ENCODE data around the gene USP31. TPM values are rescaled to one million over a fixed set of nuclear protein-coding genes. Genes with fewer than 3 reads are reported as not detected.

Gene USP31
- total RNA-seq, 1 donor from 2014 or later: 21.8 TPM

DNA sequence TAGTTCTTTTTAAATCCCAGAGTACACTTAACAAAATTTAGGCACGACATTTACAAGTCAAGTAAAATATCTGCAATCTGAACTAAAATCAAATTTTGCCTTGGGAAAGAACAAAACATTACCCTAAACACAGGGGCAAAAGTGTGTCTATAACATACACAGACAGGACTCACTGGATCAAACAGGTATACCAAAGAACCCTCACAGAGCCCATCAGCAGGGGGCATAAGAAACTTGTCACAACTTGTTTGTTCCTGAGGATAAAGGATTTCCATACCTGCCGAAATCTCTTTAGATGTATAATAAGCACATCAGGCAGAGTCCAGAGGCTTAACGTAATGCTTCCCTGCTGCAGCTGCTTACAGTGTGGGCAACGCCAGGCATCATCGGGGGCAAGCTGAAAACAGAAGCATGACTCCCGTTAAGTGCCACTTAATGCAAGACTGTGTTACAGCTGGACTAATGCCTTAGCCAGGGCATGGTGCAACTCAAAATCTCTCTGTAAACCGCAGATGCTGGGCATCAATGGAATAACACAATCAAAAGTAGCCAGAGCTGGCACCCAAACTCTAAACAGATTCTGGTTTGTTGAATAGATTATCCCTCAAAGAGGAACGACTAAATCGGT lies 67.0 kb downstream of the USP31 start:
- Mint-ChIP-seq H3K27ac (ENCODE audit: unreplicated experiment) (no peak overlapping the region), H3K4me3 (ENCODE audit: unreplicated experiment) (no peak overlapping the region), H3K36me3 (ENCODE audit: unreplicated experiment) (no peaks in the 10 kb centered on the region), H3K4me1 (ENCODE audit: low read depth, unreplicated experiment) (peaks cover 4% of the 10 kb centered on the region), H3K27me3 (ENCODE audit: unreplicated experiment) (peaks cover 2% of the 10 kb centered on the region), H3K9me3 (ENCODE audit: unreplicated experiment) (peaks cover 1% of the 10 kb centered on the region)
- TF ChIP-seq, protein P1, sequence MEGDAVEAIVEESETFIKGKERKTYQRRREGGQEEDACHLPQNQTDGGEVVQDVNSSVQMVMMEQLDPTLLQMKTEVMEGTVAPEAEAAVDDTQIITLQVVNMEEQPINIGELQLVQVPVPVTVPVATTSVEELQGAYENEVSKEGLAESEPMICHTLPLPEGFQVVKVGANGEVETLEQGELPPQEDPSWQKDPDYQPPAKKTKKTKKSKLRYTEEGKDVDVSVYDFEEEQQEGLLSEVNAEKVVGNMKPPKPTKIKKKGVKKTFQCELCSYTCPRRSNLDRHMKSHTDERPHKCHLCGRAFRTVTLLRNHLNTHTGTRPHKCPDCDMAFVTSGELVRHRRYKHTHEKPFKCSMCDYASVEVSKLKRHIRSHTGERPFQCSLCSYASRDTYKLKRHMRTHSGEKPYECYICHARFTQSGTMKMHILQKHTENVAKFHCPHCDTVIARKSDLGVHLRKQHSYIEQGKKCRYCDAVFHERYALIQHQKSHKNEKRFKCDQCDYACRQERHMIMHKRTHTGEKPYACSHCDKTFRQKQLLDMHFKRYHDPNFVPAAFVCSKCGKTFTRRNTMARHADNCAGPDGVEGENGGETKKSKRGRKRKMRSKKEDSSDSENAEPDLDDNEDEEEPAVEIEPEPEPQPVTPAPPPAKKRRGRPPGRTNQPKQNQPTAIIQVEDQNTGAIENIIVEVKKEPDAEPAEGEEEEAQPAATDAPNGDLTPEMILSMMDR (IDR thresholded peaks at IDR 0.05; ENCODE audit: partially characterized antibody, unreplicated experiment): no peak
- DNase-seq: no peak

DNA sequence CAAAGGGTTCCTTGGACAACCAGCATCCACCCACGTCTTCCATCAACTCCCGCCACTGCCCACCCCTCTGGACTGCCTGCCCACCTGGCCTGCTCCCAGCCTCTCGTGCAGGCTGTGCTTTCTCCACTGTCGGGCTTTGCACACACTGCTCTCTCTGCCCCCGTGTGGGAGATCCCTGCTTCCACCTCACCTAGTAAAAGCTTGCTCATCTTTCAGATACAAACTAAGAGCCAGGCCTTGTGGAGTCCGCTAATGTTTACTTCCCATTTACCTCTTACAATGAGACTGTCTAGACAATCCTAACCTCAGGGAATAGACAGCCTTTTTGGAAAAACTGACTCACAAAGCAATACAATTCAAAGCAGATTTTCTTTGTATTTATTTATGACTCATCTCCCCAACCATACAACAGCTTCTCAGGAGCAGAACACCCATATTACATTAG lies 67.6 kb downstream of the USP31 start:
- H3K36me3 Mint-ChIP-seq (ENCODE audit: unreplicated experiment): no peaks in the 10 kb centered on the region
- H3K4me3 Mint-ChIP-seq (ENCODE audit: unreplicated experiment): no peak overlapping the region
- no peak overlapping the region for H3K27ac Mint-ChIP-seq (ENCODE audit: unreplicated experiment)

DNA sequence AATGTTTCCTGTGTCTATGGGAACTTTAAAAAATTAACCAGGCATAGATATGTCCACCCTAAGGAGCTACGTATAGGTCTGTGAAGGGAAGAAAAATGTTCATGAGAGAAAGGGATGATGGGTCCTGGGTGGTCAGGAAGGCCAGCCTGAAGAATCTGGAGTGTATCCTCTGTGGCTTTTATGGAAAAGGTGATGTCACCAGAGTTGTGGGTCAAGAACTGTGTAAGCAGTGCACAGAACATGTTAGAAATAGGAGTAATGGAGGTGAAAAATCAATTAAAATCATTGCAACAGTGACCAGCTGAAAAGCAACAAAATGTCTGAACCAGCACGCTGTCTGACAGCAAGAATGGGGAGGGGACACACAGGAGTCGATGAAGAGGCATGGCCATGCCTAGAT lies 68.5 kb downstream of the USP31 start:
- no peak overlapping the region for H3K27ac Mint-ChIP-seq (ENCODE audit: unreplicated experiment)
- H3K4me3 Mint-ChIP-seq (ENCODE audit: unreplicated experiment): no peak overlapping the region
- TF ChIP-seq, protein P1 (IDR thresholded peaks at IDR 0.05; ENCODE audit: partially characterized antibody, unreplicated experiment): no peak
- no peaks in the 10 kb centered on the region for H3K36me3 Mint-ChIP-seq (ENCODE audit: unreplicated experiment)
- peaks cover 2% of the 10 kb centered on the region for H3K27me3 Mint-ChIP-seq (ENCODE audit: unreplicated experiment)
- H3K4me1 Mint-ChIP-seq (ENCODE audit: low read depth, unreplicated experiment): peaks cover 4% of the 10 kb centered on the region
- DNase-seq: no peak
- H3K9me3 Mint-ChIP-seq (ENCODE audit: unreplicated experiment): peaks cover 1% of the 10 kb centered on the region

More for the DNA sequence above, 67.6 kb downstream of the USP31 start:
- H3K9me3 Mint-ChIP-seq (ENCODE audit: unreplicated experiment): peaks cover 1% of the 10 kb centered on the region
- H3K4me1 Mint-ChIP-seq (ENCODE audit: low read depth, unreplicated experiment): peaks cover 4% of the 10 kb centered on the region
- TF ChIP-seq, protein P1 (IDR thresholded peaks at IDR 0.05; ENCODE audit: partially characterized antibody, unreplicated experiment): no peak
- DNase-seq: no peak
- peaks cover 2% of the 10 kb centered on the region for H3K27me3 Mint-ChIP-seq (ENCODE audit: unreplicated experiment)

DNA sequence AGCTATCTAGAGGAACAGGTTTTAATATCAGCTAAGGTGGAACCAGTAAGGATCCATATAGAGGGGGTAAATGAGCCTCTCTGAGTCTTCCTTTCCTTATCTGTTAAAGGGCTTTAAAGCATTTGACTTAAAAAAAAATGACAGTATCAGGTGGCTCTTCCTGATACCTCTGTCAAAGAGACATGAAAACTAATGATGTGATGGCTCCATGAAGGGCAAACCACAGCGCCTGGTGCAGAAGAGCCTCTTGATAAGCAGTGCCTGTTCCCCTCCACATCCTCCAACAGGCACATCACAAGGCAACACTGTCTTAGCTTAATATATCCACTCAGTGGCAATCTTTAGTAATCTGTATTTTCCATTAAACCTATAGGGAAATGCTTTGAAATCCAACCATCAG lies 68.9 kb downstream of the USP31 start:
- Mint-ChIP-seq H3K27me3 (ENCODE audit: unreplicated experiment) (peaks cover 2% of the 10 kb centered on the region), H3K9me3 (ENCODE audit: unreplicated experiment) (peaks cover 1% of the 10 kb centered on the region), H3K27ac (ENCODE audit: unreplicated experiment) (no peak overlapping the region), H3K4me1 (ENCODE audit: low read depth, unreplicated experiment) (peaks cover 4% of the 10 kb centered on the region), H3K4me3 (ENCODE audit: unreplicated experiment) (no peak overlapping the region), H3K36me3 (ENCODE audit: unreplicated experiment) (no peaks in the 10 kb centered on the region)
- no peak for DNase-seq
- TF ChIP-seq, protein P1 (IDR thresholded peaks at IDR 0.05; ENCODE audit: partially characterized antibody, unreplicated experiment): no peak

DNA sequence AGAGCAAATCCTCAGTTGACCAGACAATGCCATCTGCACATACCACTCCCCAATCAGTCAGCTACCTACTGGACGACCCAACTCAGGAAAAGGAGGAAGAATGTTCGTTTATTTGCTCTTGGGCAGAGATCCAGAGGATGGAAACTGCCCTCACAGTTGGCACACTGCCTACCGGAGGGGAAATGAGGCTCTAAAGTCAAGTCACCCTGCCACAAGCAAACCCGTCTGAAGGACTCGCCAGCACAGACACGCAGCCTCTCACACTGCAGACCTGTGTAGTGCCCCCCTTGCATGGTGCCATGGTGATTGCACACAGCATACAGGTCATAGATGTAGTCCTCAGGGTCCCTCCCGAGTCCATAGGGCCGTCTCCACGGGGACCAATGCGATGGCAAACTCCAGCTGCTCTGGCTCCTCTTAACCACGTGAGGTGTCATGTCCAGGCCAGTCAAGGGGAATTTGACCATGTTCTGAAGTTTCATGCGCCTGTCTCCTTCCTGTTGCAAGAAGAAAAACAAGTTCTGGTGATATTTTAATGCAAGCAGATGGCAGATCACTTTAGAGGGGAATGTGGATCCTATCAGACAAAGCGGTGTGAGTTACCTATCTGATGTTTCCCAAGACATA lies 69.5 kb downstream of the USP31 start:
- no peak for DNase-seq
- H3K9me3 Mint-ChIP-seq (ENCODE audit: unreplicated experiment): peaks cover 1% of the 10 kb centered on the region
- no peak overlapping the region for H3K4me3 Mint-ChIP-seq (ENCODE audit: unreplicated experiment)
- no peaks in the 10 kb centered on the region for H3K36me3 Mint-ChIP-seq (ENCODE audit: unreplicated experiment)
- peaks cover 2% of the 10 kb centered on the region for H3K27me3 Mint-ChIP-seq (ENCODE audit: unreplicated experiment)
- H3K4me1 Mint-ChIP-seq (ENCODE audit: low read depth, unreplicated experiment): peaks cover 4% of the 10 kb centered on the region
- TF ChIP-seq, protein P1 (IDR thresholded peaks at IDR 0.05; ENCODE audit: partially characterized antibody, unreplicated experiment): no peak
- no peak overlapping the region for H3K27ac Mint-ChIP-seq (ENCODE audit: unreplicated experiment)
